Right lung (tissue), 10 donors: ENCODE results near the gene FRMPD1. TPM values are rescaled to one million over a fixed set of nuclear protein-coding genes. Genes with fewer than 3 reads are reported as not detected.
"Not testable (repeated sequence)": the region's sequence is repeated elsewhere in the genome, so short reads cannot be mapped to it uniquely, and the experiment has no call there.

ENCODE experiments used
- DNase-seq, 2 donors: peaks; one replicate each; pipeline ENCODE4 v3.0.0-alpha.2; 2013
- long read RNA-seq, 8 donors: transcript quantifications; one replicate each; lab custom pipeline, GENCODE V29; 2026
- polyA plus RNA-seq, 5 donors: library from polyadenylated mRNA; unstranded; fragments of 120-200 nt; gene quantifications; one replicate each; pipeline versions ENCODE4 v1.2.1 to v1.2.3, GENCODE V29; 2013; ENCODE audit warnings: inconsistent platforms in 1 of 5, low replicate concordance in 1 of 5; ENCODE audit not compliant: insufficient read length in 5 of 5, insufficient read depth in 1 of 5

FRMPD1 gene, protein sequence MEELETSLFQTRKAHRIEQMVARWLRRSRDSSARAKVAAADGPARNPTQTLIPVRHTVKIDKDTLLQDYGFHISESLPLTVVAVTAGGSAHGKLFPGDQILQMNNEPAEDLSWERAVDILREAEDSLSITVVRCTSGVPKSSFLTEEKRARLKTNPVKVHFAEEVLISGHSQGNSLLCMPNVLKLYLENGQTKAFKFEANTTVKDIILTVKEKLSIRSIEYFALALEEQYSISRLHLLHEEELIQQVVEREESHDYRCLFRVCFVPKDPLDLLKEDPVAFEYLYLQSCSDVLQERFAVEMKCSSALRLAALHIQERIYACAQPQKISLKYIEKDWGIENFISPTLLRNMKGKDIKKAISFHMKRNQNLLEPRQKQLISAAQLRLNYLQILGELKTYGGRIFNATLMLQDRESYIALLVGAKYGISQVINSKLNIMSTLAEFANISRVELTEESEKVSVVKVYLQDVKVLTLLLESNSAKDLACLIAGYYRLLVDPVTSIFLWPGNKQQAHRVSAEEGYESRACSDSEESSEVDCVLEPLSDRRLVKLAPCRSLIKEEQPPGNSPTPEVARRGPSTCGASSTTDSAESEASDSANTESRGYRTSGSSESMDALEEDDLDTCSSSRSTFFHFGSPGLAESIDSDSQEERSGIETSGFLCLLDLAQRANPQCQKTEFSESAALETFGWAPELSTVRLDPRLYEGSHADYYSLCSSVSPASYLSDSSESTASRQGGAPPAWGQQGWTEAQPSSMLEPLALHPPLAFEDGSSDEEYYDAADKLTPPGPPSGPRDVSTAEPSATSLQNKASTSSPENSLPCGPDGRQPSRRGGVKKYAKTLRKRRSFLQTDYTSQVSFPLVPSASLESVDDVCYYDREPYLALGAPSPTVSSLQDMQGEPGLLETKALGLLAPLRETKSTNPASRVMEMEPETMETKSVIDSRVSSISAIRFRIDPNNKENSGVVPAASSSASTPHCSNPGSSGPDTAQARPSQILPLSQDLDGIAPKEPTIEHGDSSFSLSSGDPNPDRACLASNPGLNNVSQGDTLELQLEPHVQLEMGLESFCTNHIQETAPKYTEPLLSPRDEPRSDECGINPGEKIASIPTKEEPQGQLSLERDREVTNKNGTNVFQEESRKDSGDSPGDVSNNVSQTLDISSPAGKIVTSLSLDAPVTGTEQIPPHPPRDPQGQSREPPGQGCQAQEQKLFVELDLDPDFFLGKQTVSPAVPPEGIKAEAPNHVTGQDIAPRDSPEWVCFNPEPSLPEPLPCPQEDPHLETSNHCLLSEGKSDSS (N-terminal part only)
- under 1 TPM; 0.05 to 0.74 (median 0.14) TPM for polyA plus RNA-seq
- long read RNA-seq, donor 1: 0 reads
- long read RNA-seq, donor 2: 0 reads
- long read RNA-seq, donor 3: 0 reads
- long read RNA-seq, donor 4: 0 reads
- long read RNA-seq, donor 5: 0 reads
- long read RNA-seq, donor 6: 0 reads
- long read RNA-seq, donor 7: 0 reads
- long read RNA-seq, donor 8: 0 reads

DNA sequence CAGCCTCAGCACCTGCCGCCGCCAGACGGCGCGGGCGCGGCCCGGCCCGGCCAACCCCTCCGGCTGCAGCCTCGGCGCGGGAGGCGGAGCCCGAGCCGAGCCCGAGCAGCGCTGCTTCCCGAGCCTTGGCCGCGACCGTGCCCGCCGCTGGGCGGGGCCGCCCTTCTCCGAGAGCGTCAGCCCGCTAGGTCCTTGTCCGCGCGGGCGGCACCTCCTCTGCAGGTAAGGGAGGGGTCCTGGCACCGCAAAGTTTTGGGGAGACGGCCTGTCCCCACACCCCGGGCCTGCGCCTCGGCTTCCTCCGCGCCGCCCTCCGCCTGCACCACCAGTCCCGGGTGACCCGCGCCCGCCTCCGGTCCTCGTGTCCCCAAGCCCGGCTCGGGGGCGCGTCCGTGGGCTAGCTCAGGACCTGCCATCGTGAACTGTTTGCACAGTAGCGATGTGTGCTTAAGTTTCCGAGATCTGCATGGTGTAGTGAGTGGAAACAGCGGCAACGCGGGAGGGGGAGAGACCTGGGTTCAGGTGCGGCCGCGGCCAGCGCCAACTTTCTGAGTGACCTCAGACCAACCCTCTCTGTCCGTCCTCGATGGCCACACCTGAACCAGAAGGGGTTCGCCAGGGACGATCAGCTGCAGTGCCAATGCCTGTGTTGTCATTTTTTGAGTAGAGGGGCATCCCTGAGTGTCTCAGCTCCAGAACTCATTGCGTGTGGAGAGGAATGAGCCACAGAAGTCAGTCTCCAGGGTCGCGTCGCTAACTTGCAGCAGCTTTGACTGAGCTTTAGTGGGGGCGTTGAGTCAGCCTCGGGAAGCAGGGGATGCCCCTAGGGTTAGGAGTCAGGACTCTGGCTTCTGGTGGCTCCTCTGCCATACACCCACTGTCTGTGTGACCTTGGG, at the start of gene FRMPD1:
Gene FRMPD1, plus strand, starts transcription at position 82 of the 896 bp plus-strand sequence. CDS start 41,688 bp downstream, outside the sequence.
- DNase-seq: peak; percentile 42 to 52

DNA sequence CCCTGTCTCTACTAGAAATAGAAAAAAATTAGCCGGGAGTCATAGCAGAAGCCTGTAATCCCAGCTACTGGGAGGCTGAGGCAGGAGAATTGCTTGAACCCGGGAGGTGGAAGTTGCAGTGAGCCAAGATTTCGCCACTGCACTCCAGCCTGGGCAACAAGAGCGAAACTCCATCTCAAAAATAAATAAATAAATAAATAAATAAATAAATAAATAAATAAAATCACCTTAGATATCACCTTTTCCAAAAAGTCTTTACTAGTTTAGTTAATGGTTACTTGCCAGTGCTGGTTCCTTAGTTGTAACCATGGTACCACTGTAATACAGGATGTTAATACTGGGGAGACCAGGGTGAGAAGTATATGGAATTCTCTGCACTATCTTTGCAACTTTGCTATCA, 48.7 kb upstream of the FRMPD1 start:
- DNase-seq: not testable (repeated sequence)

DNA sequence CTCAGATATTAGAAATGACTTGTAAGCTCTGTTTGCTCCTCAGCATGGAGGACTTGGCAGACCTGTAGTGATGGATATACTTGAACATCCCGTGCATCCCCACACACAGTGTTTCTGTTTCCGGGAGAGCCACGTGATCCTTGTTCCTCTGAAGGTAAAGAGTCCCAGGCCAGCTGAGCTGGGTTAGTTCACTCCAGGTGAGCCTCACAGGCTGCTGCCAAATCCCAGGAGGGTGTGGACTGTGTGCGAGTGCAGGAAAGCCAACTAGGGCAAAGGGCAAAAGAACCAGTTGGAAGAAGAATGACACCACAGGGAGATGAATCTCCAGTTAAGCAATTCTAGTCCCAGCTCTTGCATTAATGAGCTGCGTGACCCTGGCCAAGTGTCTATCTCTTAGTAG, 47.9 kb upstream of the FRMPD1 start:
- no peak for DNase-seq

GRCh38 chr9:37604296-37604695, 46.5 kb upstream of the FRMPD1 start:
- no peak for DNase-seq

DNA sequence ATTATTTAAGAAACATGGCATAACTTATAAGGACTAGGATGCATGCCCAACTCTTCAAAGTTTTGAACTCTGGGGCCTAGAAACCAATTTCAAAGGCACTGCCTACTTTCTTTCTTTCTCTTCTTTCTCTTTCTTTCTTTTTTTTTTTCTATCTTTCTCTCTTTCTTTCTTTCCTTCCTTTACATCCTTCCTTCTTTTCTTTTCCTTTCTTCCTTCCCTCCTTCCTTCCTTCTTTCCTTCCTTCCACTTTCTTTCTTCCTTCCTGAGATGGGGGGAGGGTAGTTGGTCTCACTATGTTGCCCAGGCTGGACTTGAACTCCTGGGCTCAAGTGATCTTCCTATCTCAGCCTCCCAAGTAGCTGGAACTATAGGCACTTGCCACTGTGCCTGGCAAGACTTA, 42.5 kb upstream of the FRMPD1 start:
- DNase-seq: no peak

GRCh38 chr9:37609735-37610397, 40.9 kb upstream of the FRMPD1 start:
- DNase-seq: no peak

DNA sequence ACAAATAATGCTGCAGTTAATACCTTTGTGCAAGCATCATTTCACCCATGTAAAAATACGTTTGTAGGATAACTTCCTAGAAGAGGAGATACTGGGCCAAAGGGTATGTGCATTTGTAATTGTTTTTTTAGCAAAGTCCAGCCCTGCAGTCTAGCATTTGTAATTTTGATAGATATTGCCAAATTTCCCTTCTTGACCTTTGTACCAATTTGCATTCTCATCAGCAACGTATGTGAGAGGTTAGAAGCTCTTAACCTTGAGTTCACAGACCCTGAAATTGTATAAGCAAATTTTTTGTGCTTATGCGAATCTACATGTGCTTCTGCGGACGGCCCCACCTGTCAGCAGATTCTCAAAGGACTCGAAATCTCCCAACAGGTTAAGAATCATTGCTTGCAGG, 39.7 kb upstream of the FRMPD1 start:
- no peak for DNase-seq

GRCh38 chr9:37611961-37612360, 38.8 kb upstream of the FRMPD1 start:
- no peak for DNase-seq

GRCh38 chr9:37617161-37617560, 33.6 kb upstream of the FRMPD1 start:
- DNase-seq: no peak

DNA sequence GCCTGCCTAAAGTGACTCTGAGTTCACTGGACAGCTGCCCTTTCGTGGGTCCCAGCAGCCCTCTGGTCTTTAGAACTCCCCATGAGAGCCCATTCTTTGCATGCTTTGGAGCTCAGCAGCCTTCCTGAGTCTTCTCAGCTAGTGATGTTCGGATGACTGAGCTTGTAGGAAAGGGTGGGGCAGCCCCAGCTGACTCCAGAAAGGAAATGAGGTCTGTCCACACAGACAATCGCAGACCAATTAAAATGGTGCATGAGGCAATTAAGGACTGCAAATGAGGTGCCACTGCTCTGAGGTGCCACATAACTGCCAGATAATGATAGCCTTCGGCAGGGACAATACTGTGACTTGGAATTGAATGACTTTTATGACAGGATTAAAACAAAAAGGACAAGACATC, 32.9 kb upstream of the FRMPD1 start:
- DNase-seq: no peak

GRCh38 chr9:37618817-37619216, 31.9 kb upstream of the FRMPD1 start:
- no peak for DNase-seq

GRCh38 chr9:37619806-37620205, 30.9 kb upstream of the FRMPD1 start:
- DNase-seq: no peak

- no peak for DNase-seq
Observed at GRCh38 chr9:37620396-37620795, 30.4 kb upstream of the FRMPD1 start.

DNA sequence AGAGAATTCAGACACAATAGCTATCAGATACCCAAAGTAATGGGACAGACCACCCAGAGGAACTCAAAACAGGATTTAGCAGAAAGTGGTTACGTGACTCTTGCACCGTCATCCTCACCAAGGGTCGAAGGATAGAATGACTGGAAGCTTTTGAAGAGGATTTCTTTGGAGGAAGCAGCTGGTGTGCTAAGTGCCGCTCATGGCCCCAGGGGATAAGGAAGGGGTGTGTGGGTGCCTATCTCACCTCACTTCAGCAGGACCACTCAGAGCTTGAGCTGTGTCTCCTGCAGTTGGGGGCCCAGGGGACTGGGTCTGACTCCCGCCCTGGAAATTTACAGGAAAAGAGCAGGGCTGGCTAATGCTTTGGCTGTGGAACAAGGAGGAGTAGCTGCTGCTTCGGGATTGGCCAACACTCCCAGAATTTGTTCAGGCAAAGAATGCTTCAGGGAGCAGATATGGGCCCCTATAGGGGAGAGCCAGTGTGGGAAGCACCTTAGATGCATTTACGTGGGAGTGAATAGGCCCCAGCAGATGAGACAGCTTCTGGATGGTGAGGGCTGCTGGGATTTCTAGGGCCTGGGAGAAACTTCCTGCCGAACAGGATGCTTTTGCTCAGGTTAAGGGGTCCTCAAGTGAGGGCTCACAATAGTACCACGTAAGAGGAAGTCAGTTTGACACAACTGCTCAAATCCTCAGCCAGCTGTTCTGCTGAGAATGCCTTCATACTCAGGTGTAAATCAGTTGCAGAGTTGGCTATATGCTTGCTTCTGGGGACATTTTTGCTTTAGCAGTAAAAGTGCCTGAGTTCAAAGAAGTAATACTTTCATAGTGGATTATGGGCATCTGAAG, 29.3 kb upstream of the FRMPD1 start:
- DNase-seq: no peak

GRCh38 chr9:37622462-37622861, 28.3 kb upstream of the FRMPD1 start:
- no peak for DNase-seq

DNA sequence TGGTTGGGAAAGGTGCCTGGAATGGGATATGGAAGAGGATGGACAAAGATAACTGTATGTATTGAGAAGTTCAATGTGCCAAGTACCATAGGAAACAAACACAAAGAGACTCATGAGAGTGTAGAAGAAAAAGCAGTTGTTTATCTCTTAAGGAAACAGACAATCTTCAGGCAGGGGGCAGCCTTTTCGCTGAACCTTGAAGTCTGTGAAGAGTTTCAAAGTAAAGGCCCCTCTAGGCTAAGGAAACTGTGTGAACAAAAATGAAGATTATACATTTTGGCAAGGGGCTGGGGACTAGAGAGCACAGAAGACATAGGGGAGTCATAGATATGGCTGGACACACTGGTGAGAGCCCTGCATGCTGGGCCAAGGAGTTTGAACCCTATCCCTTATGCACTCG, 27.5 kb upstream of the FRMPD1 start:
- no peak for DNase-seq

DNA sequence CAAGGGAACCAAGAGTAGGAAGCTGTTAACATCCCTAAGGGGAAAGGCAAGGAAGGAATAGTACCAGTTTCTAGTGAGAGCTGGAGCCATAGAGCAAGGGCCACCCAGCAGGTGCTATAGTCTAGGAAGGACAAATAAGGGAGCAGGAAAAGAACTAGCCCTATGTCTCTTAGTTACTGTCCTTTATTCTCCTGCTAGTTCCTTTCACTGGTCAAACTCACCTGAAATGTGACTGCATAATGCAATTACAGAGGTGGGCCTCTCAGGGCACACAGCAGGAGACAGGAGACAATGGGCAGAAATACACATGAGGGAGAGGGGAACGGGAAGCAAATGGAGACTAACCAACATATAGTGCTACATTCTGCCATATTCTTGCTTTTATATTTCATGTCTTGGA, 26.7 kb upstream of the FRMPD1 start:
- no peak for DNase-seq

- no peak for DNase-seq
Observed at GRCh38 chr9:37625036-37625757, 25.6 kb upstream of the FRMPD1 start.
